CD4-positive, alpha-beta T cell treated with Interferon alpha-2 for 1 hour (primary cell): ENCODE measurements around the gene SEC16A.
"Not testable (repeated sequence)": the region's sequence is repeated elsewhere in the genome, so short reads cannot be mapped to it uniquely, and the experiment has no call there.

Source experiments
- DNase-seq, 2 donors: peaks; one replicate each; pipeline ENCODE4 v3.0.0-alpha.2; 2020 to 2022

The SEC16A gene

GRCh38 chr9:136412962-136413361, 69.9 kb downstream of the SEC16A start:
- no peak for DNase-seq

- DNase-seq: no peak
Measured at GRCh38 chr9:136411378-136411777, 71.5 kb downstream of the SEC16A start.

GRCh38 chr9:136410500-136411287, 72.1 kb downstream of the SEC16A start, which contains the start of the genes ENTR1 and PMPCA:
ENTR1 (minus strand) TSS chr9:136410614; CDS start chr9:136410397, 217 bp downstream.
PMPCA (plus strand) TSS chr9:136410658; CDS start chr9:136410669, 11 bp downstream.
- DNase-seq: peak; percentile 91 to 95

GRCh38 chr9:136409557-136410455, 73.0 kb downstream of the SEC16A start:
- peak in 1 of 2 donors; percentile 39 for DNase-seq

- DNase-seq: no peak
Measured at GRCh38 chr9:136407911-136408310, 74.9 kb downstream of the SEC16A start.

GRCh38 chr9:136407061-136407460, 75.8 kb downstream of the SEC16A start:
- not testable (repeated sequence) for DNase-seq

- not testable (repeated sequence) for DNase-seq
Measured at GRCh38 chr9:136405904-136406303, 76.9 kb downstream of the SEC16A start.

GRCh38 chr9:136405481-136405880, 77.4 kb downstream of the SEC16A start:
- DNase-seq: no peak

GRCh38 chr9:136404801-136405136, 78.1 kb downstream of the SEC16A start:
- no peak for DNase-seq

- DNase-seq: peak in 1 of 2 donors; percentile 68
Measured at GRCh38 chr9:136403915-136404800, 78.7 kb downstream of the SEC16A start.

GRCh38 chr9:136403538-136403914, 79.3 kb downstream of the SEC16A start:
- peak; percentile 80 to 91 for DNase-seq

GRCh38 chr9:136402067-136402466, 80.8 kb downstream of the SEC16A start:
- DNase-seq: no peak

GRCh38 chr9:136401173-136401922, 81.5 kb downstream of the SEC16A start:
- DNase-seq: no peak

GRCh38 chr9:136400038-136400834, 82.6 kb downstream of the SEC16A start, which contains the start of gene SNAPC4:
SNAPC4 (minus strand) TSS chr9:136400170; CDS start chr9:136398428, 1,742 bp downstream.
- peak; percentile 87 to 91 for DNase-seq

GRCh38 chr9:136399176-136400037, 83.4 kb downstream of the SEC16A start:
- DNase-seq: peak in 1 of 2 donors; percentile 49

GRCh38 chr9:136398286-136398685, 84.6 kb downstream of the SEC16A start:
- DNase-seq: no peak

- DNase-seq: no peak
Measured at GRCh38 chr9:136397643-136398042, 85.2 kb downstream of the SEC16A start.

- no peak for DNase-seq
Measured at GRCh38 chr9:136396219-136396515, 86.7 kb downstream of the SEC16A start.

GRCh38 chr9:136395345-136396218, 87.3 kb downstream of the SEC16A start:
- no peak for DNase-seq
